Activated CD8-positive, alpha-beta memory T cell treated with anti-CD3 and anti-CD28 coated beads for 36 hours (primary cell): ENCODE results near the gene ATP6V1G2. TPM values are rescaled to one million over a fixed set of nuclear protein-coding genes. Genes with fewer than 3 reads are reported as not detected.
"Not testable (repeated sequence)": the region's sequence is repeated elsewhere in the genome, so short reads cannot be mapped to it uniquely, and the experiment has no call there.

Experiments
- CTCF ChIA-PET: fragments of 350-600 bp; sonication (Branson Sonifier 250); formaldehyde crosslinking; loops from one replicate; lab custom pipeline; 2021; ENCODE audit warnings: antibody characterized with exemption; lab: Charles Lee
- POLR2A ChIA-PET: fragments of 350-600 bp; sonication (Branson Sonifier 250); formaldehyde crosslinking; loops from one replicate; lab custom pipeline; 2021; ENCODE audit warnings: antibody characterized with exemption; lab: Charles Lee
- total RNA-seq, 2 experiments: library from RNA; stranded (reverse); gene quantifications; one replicate each; pipeline ENCODE4 v1.2.3, GENCODE V29; 2021

ATP6V1G2 gene
- total RNA-seq: 1 to 10 TPM; 1.2 to 1.4 TPM

DNA sequence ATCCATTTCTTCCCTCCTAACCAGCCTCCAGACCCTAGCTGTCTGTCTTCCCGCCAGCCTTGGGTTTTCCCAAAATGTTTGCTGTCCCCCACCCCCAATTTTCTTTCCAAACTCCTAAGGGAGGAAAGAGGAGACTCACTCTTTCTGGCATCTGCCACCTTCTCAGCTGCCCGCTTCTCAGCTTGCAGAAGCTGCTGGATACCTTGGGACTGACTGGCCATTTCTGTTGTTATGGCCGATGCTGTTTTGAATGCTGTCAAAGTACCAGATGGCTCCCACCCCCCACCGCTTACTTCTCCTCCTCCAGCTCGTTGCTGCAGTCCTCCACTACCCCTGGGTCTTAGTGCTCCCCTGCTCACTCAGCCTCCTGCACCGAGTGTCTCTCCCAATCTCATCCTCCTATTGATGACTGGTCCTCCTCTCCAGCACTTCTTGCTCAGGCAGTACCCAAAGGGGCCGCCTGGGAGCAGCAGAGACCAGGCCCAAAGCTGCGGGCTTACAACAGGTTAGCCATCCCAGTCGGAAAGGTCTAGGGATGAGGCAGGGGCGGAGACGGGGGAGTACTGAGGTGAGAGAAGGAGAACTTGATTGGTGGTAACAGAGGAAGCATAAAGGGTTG, at the start of gene ATP6V1G2:
TSS of gene ATP6V1G2 (minus strand) at position 270 of the 619 bp plus-strand sequence. CDS start at position 221, 49 bp downstream.
- ChIA-PET CTCF (interaction anchor here (0.7 to 24.4 kb wide), 14 partner anchors 8 to 1702 kb away, joined by 3 to 348 read pairs (median 4); partner anchors contain the start of genes LST1, LTA, LTB and NCR3), POLR2A (interaction anchor here (1.2 to 1.3 kb wide), 2 partner anchors 29 to 30 kb away, joined by 3 to 5 read pairs; partner anchors contain the start of gene TNF)

DNA sequence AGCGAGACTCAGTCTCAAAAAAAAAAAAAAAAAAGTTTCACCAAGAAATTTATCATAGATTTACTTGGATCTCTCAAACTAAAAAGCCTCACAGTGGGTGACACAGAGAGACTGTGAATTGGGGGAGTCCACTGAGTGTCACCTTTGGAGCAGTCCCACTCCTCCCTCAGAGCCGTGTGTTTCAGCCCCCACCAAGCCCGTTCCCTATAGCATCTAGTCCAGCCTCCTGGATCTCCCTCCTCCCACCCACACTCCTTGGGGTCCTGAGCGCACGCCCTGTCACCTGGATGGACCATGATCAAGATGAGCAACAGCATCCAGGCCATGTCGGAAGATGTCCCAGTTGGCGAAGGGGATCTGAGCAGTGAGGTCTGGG, 46.0 kb upstream of the ATP6V1G2 start:
- ChIA-PET CTCF (interaction anchor here (0.6 to 11.6 kb wide), 8 partner anchors 10 to 272 kb away, joined by 3 to 348 read pairs (median 4); partner anchors contain the start of genes ATP6V1G2, DDX39B, LST1 and LTB), POLR2A (interaction anchor here (0.6 to 1.9 kb wide), 6 partner anchors 10 to 233 kb away, joined by 3 to 10 read pairs (median 8); partner anchors contain the start of genes LTB and TNF)

- CTCF ChIA-PET: interaction anchor here (0.6 to 11.6 kb wide), 4 partner anchors 7 to 232 kb away, joined by 3 to 300 read pairs (median 14); partner anchors contain the start of genes ATP6V1G2, LST1, LTB and NFKBIL1
- POLR2A ChIA-PET: not testable (repeated sequence)
These were observed 44.3 kb upstream of the ATP6V1G2 start for GRCh38 chr6:31590691-31591090.

- CTCF ChIA-PET: interaction anchor here (0.7 to 11.6 kb wide), 5 partner anchors 7 to 42 kb away, joined by 3 to 300 read pairs (median 6); partner anchors contain the start of genes ATP6V1G2, LST1, LTB and NFKBIL1
- POLR2A ChIA-PET: no interaction called here
These were observed 42.7 kb upstream of the ATP6V1G2 start for GRCh38 chr6:31588871-31589650.

- ChIA-PET POLR2A (interaction anchor here (0.5 to 3.2 kb wide), 3 partner anchors 11 to 447 kb away, joined by 4 to 18 read pairs (median 5); partner anchors contain the start of gene TNF), CTCF (interaction anchor here (0.7 to 12.2 kb wide), 11 partner anchors 6 to 40 kb away, joined by 3 to 300 read pairs (median 8); partner anchors contain the start of genes ATP6V1G2, LST1, LTB and NCR3)
These were observed 41.7 kb upstream of the ATP6V1G2 start for GRCh38 chr6:31587791-31588777.

DNA sequence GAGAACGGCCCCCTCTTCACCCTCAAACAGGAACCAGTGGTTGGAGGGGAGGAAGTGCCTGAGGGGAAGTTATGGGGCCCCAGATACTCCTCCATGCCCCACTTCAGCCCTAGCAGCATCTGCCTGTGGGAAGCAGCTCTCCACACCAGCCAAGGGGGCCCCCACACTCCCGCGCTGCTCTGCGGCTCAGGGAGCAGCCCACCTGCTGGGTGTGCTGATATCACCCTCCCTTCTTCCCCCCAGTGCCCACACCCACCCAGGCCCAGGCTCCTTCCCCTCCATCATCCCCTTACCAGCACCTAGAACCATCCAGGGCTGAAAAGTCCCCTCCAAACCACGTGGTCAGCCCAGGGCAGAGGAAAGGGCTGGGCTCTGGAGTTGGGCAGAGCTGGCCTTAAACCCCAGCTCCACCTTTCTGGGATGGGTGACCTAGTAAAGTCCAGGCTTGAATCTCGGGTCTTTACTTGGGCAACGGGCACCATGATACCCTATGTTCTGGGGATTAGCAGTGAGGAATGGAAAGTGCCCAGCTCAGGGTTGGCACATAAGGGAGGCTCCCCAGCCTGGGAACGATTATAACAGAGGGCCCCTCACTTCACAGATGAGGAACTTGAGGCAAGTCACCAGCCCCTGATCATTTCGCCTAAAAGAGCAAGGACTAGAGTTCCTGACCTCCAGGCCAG, 40.3 kb upstream of the ATP6V1G2 start:
- CTCF ChIA-PET: interaction anchor here (0.7 to 12.2 kb wide), 8 partner anchors 7 to 183 kb away, joined by 3 to 300 read pairs (median 8); partner anchors contain the start of genes ATP6V1G2, NCR3, NFKBIL1 and TNF
- POLR2A ChIA-PET: interaction anchor here (1.1 to 3.2 kb wide), 2 partner anchors 12 to 28 kb away, joined by 3 to 18 read pairs; partner anchors contain the start of gene TNF

DNA sequence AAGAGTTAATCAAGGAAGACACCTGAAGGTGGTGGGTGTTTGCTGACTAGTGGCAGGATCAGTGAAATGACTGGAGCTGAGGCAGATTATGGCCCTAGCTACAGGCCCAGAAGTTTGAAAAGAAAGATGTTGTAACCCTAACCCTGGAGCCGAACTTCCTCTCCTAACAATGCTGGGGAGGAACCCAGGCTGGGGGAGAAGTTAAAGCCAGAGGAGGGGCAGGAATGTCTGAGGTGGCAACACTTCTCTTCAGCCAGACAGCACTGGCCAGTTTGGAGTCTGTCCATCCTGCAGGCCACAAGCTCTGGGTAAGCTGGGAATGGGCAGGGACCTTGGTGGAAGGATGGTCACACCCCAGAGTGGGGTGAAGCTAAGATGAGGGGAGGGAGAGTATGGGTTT, 39.6 kb upstream of the ATP6V1G2 start, which contains the start of gene LST1:
TSS of gene LST1 (plus strand) at position 270 of the 400 bp plus-strand sequence. CDS start 1,023 bp downstream, outside the sequence.
- ChIA-PET CTCF (interaction anchor here (0.9 to 12.2 kb wide), 8 partner anchors 8 to 771 kb away, joined by 3 to 300 read pairs (median 9); partner anchors contain the start of genes ATP6V1G2, DDX39B, NCR3 and NFKBIL1), POLR2A (interaction anchor here (1.1 to 3.2 kb wide), 2 partner anchors 11 to 27 kb away, joined by 3 to 18 read pairs; partner anchors contain the start of gene TNF)

DNA sequence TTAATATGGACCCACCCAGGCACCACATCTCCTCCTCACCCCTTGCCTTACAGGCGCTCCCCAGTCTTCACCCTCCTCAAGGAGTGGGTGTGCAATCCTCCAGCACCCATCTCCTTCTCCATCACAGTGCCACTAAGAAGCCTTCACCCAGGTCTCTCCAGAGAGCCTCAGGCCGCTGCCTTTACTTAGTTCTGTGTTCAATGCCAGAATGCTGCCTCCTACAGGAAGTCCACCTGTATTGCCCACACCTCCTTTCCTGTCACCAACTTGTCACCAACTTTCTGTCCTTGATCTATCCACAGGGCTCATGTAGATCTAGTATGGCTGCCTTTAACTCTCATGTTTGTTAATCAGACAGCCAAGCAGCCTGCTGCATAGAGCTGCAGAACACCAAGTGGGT, 39.1 kb upstream of the ATP6V1G2 start:
- CTCF ChIA-PET: interaction anchor here (1.0 to 12.2 kb wide), 7 partner anchors 8 to 771 kb away, joined by 3 to 300 read pairs (median 9); partner anchors contain the start of genes ATP6V1G2, DDX39B, NCR3 and NFKBIL1
- POLR2A ChIA-PET: interaction anchor here (1.0 to 3.2 kb wide), 3 partner anchors 9 to 26 kb away, joined by 3 to 18 read pairs (median 3); partner anchors contain the start of gene TNF

- CTCF ChIA-PET: interaction anchor here (1.2 to 12.2 kb wide), 7 partner anchors 8 to 41 kb away, joined by 3 to 300 read pairs (median 7); partner anchors contain the start of genes ATP6V1G2, DDX39B, LTA and NCR3
- POLR2A ChIA-PET: interaction anchor here (0.6 to 2.1 kb wide), 5 partner anchors 11 to 41 kb away, joined by 3 to 9 read pairs (median 5); partner anchors contain the start of genes DDX39B, NCR3 and NFKBIL1
These were observed 35.8 kb upstream of the ATP6V1G2 start, which contains the start of gene LTB for GRCh38 chr6:31582230-31582643. Gene LTB (minus strand): TSS chr6:31582424. CDS start chr6:31582417, 7 bp downstream.

GRCh38 chr6:31581434-31582229, 35.2 kb upstream of the ATP6V1G2 start:
- CTCF ChIA-PET: interaction anchor here (1.2 to 12.2 kb wide), 7 partner anchors 12 to 34 kb away, joined by 3 to 300 read pairs (median 22); partner anchors contain the start of genes ATP6V1G2, LTA, NCR3 and NFKBIL1
- POLR2A ChIA-PET: interaction anchor here (0.6 to 2.2 kb wide), 7 partner anchors 11 to 40 kb away, joined by 3 to 9 read pairs (median 6); partner anchors contain the start of genes DDX39B, NCR3 and NFKBIL1

GRCh38 chr6:31580807-31581433, 34.5 kb upstream of the ATP6V1G2 start:
- ChIA-PET POLR2A (interaction anchor here (0.6 to 2.2 kb wide), 5 partner anchors 10 to 39 kb away, joined by 3 to 9 read pairs (median 5); partner anchors contain the start of genes DDX39B and NCR3), CTCF (interaction anchor here (0.5 to 12.2 kb wide), 10 partner anchors 11 to 142 kb away, joined by 3 to 300 read pairs (median 8); partner anchors contain the start of genes ATP6V1G2, LTA, MPIG6B and NCR3)

DNA sequence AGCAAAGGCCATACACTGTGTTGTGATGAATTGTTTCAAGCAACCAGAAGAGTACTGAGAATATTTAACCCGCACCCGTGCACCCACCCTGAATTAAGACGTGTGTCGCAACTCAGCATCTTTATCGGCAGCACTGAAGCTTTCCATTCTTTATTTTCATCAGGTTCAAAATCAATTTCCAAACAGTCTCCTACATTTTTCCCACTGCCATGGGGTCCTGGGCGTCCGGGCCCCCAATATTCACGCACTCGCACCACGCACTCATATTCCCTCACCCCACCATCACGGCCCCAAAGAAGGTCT, 34.0 kb upstream of the ATP6V1G2 start:
- ChIA-PET POLR2A (interaction anchor here (0.9 to 2.2 kb wide), 5 partner anchors 10 to 39 kb away, joined by 3 to 9 read pairs (median 5); partner anchors contain the start of genes DDX39B and NCR3), CTCF (interaction anchor here (0.6 to 12.2 kb wide), 11 partner anchors 10 to 240 kb away, joined by 3 to 300 read pairs (median 7); partner anchors contain the start of genes ATP6V1G2, LTA, NCR3 and NFKBIL1)

- CTCF ChIA-PET: interaction anchor here (0.6 to 12.2 kb wide), 11 partner anchors 10 to 240 kb away, joined by 3 to 300 read pairs (median 7); partner anchors contain the start of genes ATP6V1G2, LTA, NCR3 and NFKBIL1
These were observed 33.4 kb upstream of the ATP6V1G2 start for GRCh38 chr6:31579546-31580437.

More at GRCh38 chr6:31579546-31580437, 33.4 kb upstream of the ATP6V1G2 start:
- POLR2A ChIA-PET: interaction anchor here (0.9 to 2.2 kb wide), 6 partner anchors 9 to 38 kb away, joined by 3 to 9 read pairs (median 5); partner anchors contain the start of genes DDX39B and NCR3
